SKM-1 (cell line): ENCODE results near the gene COX7B.
"Not testable (repeated sequence)": the region's sequence is repeated elsewhere in the genome, so short reads cannot be mapped to it uniquely, and the experiment has no call there.

ENCODE experiments used
- DNase-seq: peaks from one replicate; lab custom pipeline; 2025; ENCODE audit not compliant: unreplicated experiment; lab: John Stamatoyannopoulos, UW

COX7B gene

DNA sequence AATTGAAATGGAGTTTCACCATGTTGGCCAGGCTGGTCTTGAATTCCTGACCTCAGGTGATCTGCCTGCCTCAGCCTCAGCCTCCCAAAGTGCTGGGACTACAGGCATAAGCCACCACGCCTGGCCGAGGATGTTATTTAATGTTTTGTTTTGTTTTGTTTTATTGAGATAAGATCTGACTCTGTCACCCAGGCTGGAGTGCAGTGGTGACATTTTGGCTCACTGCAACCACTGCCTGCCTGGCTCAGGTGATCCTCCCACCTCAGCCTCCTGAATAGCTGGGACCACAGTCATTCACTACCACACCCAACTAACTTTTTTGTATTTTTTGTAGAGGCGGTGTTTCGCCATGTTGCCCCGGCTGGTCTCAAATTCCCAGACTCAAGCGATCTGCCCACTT, 45.8 kb downstream of the COX7B start:
- DNase-seq: not testable (repeated sequence)

DNA sequence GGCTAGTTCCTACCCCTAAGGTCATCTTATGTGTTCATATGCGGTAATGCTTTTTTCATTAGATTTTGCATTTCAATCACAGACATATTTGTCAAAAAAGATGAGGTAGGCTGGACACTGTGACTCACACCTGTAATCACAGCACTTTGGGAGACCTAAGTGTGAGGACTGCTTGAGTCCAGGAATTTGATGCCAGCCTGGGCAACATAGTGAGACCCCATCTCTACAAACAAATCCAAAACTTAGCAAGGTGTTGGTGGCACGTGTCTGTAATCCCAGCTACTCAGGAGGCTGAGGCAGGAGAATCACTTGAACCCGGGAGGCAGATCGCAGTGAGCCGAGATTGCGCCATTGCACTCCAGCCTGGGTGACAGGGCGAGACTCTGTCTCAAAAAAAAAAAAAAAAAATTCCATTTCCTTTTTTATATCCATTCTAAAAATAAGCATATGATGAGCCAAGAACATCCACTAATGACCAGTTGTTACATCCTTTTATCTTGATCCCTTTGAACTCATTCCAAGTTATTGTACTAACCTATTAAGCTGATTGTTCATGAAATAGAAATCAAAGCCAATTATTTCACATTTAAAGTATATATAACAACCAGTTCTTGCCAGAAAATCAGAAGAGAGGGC, 46.8 kb downstream of the COX7B start:
- no peak for DNase-seq

DNA sequence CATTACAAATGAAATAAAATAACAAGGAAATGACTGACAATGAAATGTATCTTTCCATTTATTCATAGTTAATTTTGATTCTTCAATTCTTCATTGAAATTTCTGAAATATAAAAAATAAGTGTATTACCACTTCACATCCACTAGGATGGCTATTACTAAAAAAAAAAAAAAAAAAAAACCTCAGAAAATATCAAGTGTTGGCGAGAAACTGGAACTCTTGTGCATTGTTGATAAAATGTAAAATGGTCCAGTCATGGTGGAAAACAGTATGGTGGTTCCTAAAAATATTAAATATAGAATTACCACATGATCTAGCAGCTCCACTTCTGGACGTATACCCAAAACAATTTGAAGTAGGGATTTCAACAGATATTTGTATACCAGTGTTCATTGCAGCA, 47.3 kb downstream of the COX7B start:
- DNase-seq: no peak

DNA sequence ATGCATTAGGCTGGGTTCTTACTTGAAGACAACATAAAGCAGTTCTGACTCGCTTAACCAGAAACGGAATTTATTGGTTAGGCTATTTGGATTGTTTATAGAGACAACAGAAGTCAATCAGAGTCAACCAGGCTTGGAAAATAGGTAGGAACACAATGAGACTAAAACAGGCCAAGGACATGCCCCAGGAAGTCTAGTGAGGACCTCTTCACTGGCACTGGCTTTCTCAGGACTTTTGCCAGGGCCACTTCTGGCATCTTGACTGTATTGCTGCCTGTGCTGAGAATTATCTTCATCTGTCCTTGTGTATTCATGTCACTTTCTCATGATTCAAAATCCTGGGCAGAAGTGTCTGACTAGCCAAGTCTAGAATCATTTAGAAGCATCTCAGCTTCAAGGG, 50.6 kb downstream of the COX7B start:
- DNase-seq: no peak

DNA sequence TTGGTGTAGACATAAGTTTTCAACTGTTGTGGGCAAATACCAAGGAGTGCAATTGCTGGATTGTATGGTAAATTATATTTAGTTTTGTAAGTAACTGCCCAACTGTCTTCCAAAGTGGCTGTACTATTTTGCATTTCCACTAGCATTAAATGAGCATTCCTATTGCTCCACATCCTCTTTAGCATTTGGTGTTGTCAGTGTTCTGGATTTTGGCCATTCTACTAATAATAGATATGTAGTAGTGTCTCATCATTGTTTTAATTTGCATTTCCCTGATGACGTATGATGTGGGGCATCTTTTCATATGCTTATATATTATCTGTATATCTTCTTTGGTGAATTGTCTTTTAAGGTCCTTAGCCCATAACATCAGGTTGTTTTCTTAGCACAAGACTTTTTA, 52.9 kb downstream of the COX7B start:
- no peak for DNase-seq

DNA sequence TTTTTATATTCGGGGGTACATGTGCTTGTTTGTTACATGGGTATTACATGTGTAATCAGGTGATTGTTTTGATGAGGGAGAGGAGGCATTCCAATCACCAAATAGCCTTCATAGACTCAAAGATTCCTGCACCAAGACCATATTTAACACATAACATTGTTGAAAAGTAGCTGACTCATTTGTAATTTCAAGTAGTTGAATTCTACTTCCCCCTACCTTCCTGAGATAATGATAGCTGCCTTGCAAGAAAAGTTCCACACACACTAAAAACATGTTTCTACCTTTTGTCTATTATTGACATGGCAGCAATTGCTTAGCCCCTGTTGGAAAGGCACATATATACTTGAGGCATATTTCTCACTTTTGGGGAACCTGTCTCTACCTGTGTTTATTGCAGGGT, 54.0 kb downstream of the COX7B start:
- DNase-seq: no peak

DNA sequence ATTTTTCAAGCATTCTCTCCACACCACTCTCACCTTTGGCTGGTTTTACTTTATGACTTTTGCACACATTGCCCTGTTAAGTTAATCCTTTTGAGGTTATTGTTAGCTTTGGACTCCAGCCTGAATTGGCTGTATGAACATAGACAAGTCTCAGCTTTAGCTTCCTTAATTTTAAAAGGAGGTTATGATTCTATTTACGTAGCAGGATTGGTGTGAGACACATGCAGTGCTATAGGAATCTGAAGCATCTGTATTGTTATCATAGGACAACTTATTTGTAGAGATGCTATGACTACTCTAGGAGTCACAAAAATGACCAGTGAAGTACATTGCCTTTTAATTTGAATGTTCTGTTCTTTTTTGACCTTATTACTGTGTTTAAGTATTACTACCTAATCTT, 54.4 kb downstream of the COX7B start:
- DNase-seq: no peak
